Activated CD4-positive, alpha-beta T cell treated with anti-CD3 and anti-CD28 coated beads for 4 hours (primary cell): ENCODE measurements around the gene ACTN1.

Source experiments
- DNase-seq, 2 donors: peaks; one replicate each; pipeline ENCODE4 v3.0.0-alpha.2; 2020

The ACTN1 gene

GRCh38 chr14:68948686-68949600, 30.2 kb downstream of the ACTN1 start:
- no peak for DNase-seq

GRCh38 chr14:68947802-68948201, 31.3 kb downstream of the ACTN1 start:
- no peak for DNase-seq

GRCh38 chr14:68946489-68946822, 32.6 kb downstream of the ACTN1 start:
- no peak for DNase-seq

- no peak for DNase-seq
These were observed 33.3 kb downstream of the ACTN1 start for GRCh38 chr14:68945585-68946488.

- DNase-seq, result no peak
These were observed 33.9 kb downstream of the ACTN1 start for GRCh38 chr14:68945190-68945584.

- no peak for DNase-seq
These were observed 34.9 kb downstream of the ACTN1 start for GRCh38 chr14:68944162-68944561.

GRCh38 chr14:68943107-68943506, 36.0 kb downstream of the ACTN1 start:
- no peak for DNase-seq

- no peak for DNase-seq
These were observed 36.6 kb downstream of the ACTN1 start for GRCh38 chr14:68942296-68943035.

GRCh38 chr14:68941820-68942219, 37.3 kb downstream of the ACTN1 start:
- DNase-seq, result no peak

- no peak for DNase-seq
These were observed 38.4 kb downstream of the ACTN1 start for GRCh38 chr14:68940614-68941185.

GRCh38 chr14:68939893-68940613, 39.0 kb downstream of the ACTN1 start:
- DNase-seq, result no peak

- no peak for DNase-seq
These were observed 39.8 kb downstream of the ACTN1 start for GRCh38 chr14:68939181-68939892.

- DNase-seq, result no peak
These were observed 40.6 kb downstream of the ACTN1 start for GRCh38 chr14:68938271-68939150.

GRCh38 chr14:68937471-68938270, 41.4 kb downstream of the ACTN1 start:
- DNase-seq, result peak; percentile 9 to 15

GRCh38 chr14:68936980-68937379, 42.1 kb downstream of the ACTN1 start:
- no peak for DNase-seq

- no peak for DNase-seq
These were observed 42.6 kb downstream of the ACTN1 start for GRCh38 chr14:68936476-68936875.

GRCh38 chr14:68935761-68936214, 43.3 kb downstream of the ACTN1 start:
- no peak for DNase-seq

- no peak for DNase-seq
These were observed 45.0 kb downstream of the ACTN1 start for GRCh38 chr14:68934066-68934465.

- DNase-seq, result no peak
These were observed 46.4 kb downstream of the ACTN1 start for GRCh38 chr14:68932686-68933085.
